HT1080 (cell line): ENCODE measurements around the gene MAML1. TPM values are rescaled to one million over a fixed set of nuclear protein-coding genes. Genes with fewer than 3 reads are reported as not detected.
A peak's percentile ranks its signal among the peaks of the same experiment; 100 is the strongest.

Experiments used
- DNase-seq: peaks from one replicate; pipeline ENCODE4 v3.0.0-alpha.2; 2015; ENCODE audit warnings: low read depth
- small RNA-seq: library from RNA; depleted of rRNA; stranded (forward); fragments of <200 nt; gene quantifications from one replicate; pipeline ENCODE3, GENCODE V24; 2014
- total RNA-seq: library from RNA; depleted of rRNA; stranded (reverse); fragments of >200 nt; shearing (Covaris generic); gene quantifications from 2 replicates; pipeline ENCODE4 v1.2.3, GENCODE V29; 2014; rRNA removed

MAML1 gene
- total RNA-seq, 1 experiment from 2014 or later = 13.5 TPM

- peak; percentile 60 for DNase-seq
These were observed 88.1 kb downstream of the MAML1 start, which contains the start of gene SQSTM1 for GRCh38 chr5:179820483-179821297. SQSTM1 (plus strand) TSS chr5:179820905; CDS start chr5:179820937, 32 bp downstream.

GRCh38 chr5:179821298-179822058 lies 88.9 kb downstream of the MAML1 start:
- peak; percentile 86 for DNase-seq

- DNase-seq = no peak
These were observed 89.4 kb downstream of the MAML1 start for GRCh38 chr5:179822059-179822432.

- DNase-seq = no peak
These were observed 89.9 kb downstream of the MAML1 start for GRCh38 chr5:179822444-179822990.

GRCh38 chr5:179823937-179824744 lies 91.5 kb downstream of the MAML1 start:
- DNase-seq = no peak

GRCh38 chr5:179824745-179825112 lies 92.1 kb downstream of the MAML1 start:
- DNase-seq = no peak

GRCh38 chr5:179825655-179826182 lies 93.1 kb downstream of the MAML1 start:
- DNase-seq = no peak

Small RNAs within 50 kb of the gene (small RNA-seq; reads per million reads assigned to genes)
- gene MIR1229 = not detected

Other genes starting within 250 kb of the MAML1 start
- 24.0 and 24.5 TPM in 2 replicates for gene RUFY1, start 182.3 kb upstream of the MAML1 start, total RNA-seq
- 404 and 420 TPM in 2 replicates for gene HNRNPH1, start 109.2 kb upstream of the MAML1 start, total RNA-seq
- gene CBY3, start 51.8 kb upstream of the MAML1 start, total RNA-seq = not detected in 2 replicates
- gene CANX, start 33.9 kb upstream of the MAML1 start, total RNA-seq = 346 and 364 TPM in 2 replicates
- gene LTC4S, start 61.2 kb downstream of the MAML1 start, total RNA-seq = 1.2 TPM in 1 of 2 replicates, not detected in the other
- 185 and 198 TPM in 2 replicates for gene MGAT4B, start 74.0 kb downstream of the MAML1 start, total RNA-seq
- 881 and 984 TPM in 2 replicates for gene SQSTM1, start 88.1 kb downstream of the MAML1 start, total RNA-seq
- gene MRNIP, start 126.0 kb downstream of the MAML1 start, total RNA-seq = 6.9 and 10.1 TPM in 2 replicates
- gene TBC1D9B, start 175.1 kb downstream of the MAML1 start, total RNA-seq = 46.2 and 46.6 TPM in 2 replicates